Gastroesophageal sphincter (tissue), 4 donors: ENCODE results near the gene CLASRP. TPM values are rescaled to one million over a fixed set of nuclear protein-coding genes. Genes with fewer than 3 reads are reported as not detected.

Experiments used
- ATAC-seq: fragments of 150-250 bp; one replicate; pipeline ENCODE4 v1.9.1; 2016; ENCODE audit warnings: mild to moderate bottlenecking, moderate library complexity
- H3K27ac ChIP-seq, 4 donors: fragments of 200-600 bp; sonication (generic) in 3 of 4; 1 replicate in 3 of 4; 2 replicates in 1 of 4; pipeline ENCODE4 v1.5.1; 2016 to 2019
- H3K27me3 ChIP-seq: fragments of 200-600 bp; sonication (generic); one replicate; pipeline ENCODE4 v1.5.1; 2019
- H3K36me3 ChIP-seq, 2 donors: fragments of 200-600 bp; sonication (generic); one replicate each; pipeline ENCODE4 v1.5.1; 2019; ENCODE audit warnings: control low read depth in 1 of 2
- H3K4me1 ChIP-seq, 3 donors: fragments of 200-600 bp; sonication (generic); 1 replicate in 2 of 3; 2 replicates in 1 of 3; pipeline ENCODE4 v1.5.1; 2016 to 2019; ENCODE audit warnings: control low read depth in 2 of 3
- H3K4me3 ChIP-seq, 2 donors: fragments of 200-600 bp; sonication (generic); one replicate each; pipeline ENCODE4 v1.5.1; 2019; ENCODE audit warnings: mild to moderate bottlenecking in 1 of 2, moderate library complexity in 1 of 2
- H3K9me3 ChIP-seq, 3 donors: fragments of 200-600 bp; sonication (generic); one replicate each; pipeline ENCODE4 v1.5.1; 2017 to 2019; ENCODE audit warnings: control low read depth in 2 of 3
- EP300 ChIP-seq: sonication (generic); formaldehyde crosslinking; IDR thresholded peaks from one replicate; pipeline ENCODE4 v1.6.1; 2017; ENCODE audit warnings: antibody characterized with exemption, mild to moderate bottlenecking
- POLR2A ChIP-seq, 2 donors: fragments of 450-650 bp; IDR thresholded peaks; one replicate each; pipeline ENCODE4 v1.6.1; 2017; ENCODE audit warnings: antibody characterized with exemption in 2 of 2, mild to moderate bottlenecking in 2 of 2, moderate library complexity in 1 of 2
- POLR2AphosphoS5 ChIP-seq: sonication (generic); formaldehyde crosslinking; IDR thresholded peaks from one replicate; pipeline ENCODE4 v1.6.1; 2017; ENCODE audit warnings: antibody characterized with exemption
- WGBS, 2 donors: methylation state at CpG; one replicate each; pipeline ENCODE4 v1.1.5; 2018; ENCODE audit warnings: low coverage in 1 of 2; 5-methylcytosine and 5-hydroxymethylcytosine counted together
- total RNA-seq, 4 donors: library from RNA; depleted of rRNA; stranded (reverse); fragments of >200 nt; gene quantifications; one replicate each; pipeline ENCODE4 v1.1.0, GENCODE V29; 2016
- TF ChIP-seq, protein P1 (sequence below), 4 experiments: fragments of 200-600 bp in 2 of 4; fragments of 450-650 bp in 2 of 4; sonication (generic) in 1 of 4; IDR thresholded peaks; one replicate each; pipeline ENCODE4 v1.5.1; 2017 to 2019; ENCODE audit warnings: antibody characterized with exemption in 4 of 4, mild to moderate bottlenecking in 2 of 4, moderate library complexity in 2 of 4

CLASRP gene
- total RNA-seq, 4 donors from 2014 or later, result 33.6 to 82.5 (median 54.7) TPM

DNA sequence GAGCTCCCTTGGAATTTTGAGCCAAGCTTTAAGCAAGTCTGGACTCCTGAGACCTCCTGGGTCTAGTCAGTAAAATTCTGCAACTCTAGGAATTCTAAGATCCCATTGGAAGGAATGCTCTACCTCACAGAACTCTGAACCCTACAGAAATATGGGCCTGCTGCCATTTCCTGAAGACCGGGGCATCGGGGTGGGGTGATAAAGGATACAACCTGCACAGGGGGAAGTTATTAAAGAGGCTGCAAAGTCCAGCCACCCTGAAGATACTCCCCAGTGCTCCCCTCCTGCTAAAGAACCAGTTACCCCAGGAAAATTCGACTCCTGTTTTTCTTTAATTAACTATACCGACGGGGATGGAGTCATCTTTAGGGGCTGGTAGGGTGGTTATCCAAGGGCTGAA lies 51.8 kb downstream of the CLASRP start:
- H3K36me3 ChIP-seq, result peaks cover 0 to 35% of the 10 kb centered on the region in 2 donors
- H3K9me3 ChIP-seq, result no peaks in the 10 kb centered on the region
- TF ChIP-seq EP300, result no peak
- no peak for TF ChIP-seq POLR2AphosphoS5
- TF ChIP-seq, protein P1, sequence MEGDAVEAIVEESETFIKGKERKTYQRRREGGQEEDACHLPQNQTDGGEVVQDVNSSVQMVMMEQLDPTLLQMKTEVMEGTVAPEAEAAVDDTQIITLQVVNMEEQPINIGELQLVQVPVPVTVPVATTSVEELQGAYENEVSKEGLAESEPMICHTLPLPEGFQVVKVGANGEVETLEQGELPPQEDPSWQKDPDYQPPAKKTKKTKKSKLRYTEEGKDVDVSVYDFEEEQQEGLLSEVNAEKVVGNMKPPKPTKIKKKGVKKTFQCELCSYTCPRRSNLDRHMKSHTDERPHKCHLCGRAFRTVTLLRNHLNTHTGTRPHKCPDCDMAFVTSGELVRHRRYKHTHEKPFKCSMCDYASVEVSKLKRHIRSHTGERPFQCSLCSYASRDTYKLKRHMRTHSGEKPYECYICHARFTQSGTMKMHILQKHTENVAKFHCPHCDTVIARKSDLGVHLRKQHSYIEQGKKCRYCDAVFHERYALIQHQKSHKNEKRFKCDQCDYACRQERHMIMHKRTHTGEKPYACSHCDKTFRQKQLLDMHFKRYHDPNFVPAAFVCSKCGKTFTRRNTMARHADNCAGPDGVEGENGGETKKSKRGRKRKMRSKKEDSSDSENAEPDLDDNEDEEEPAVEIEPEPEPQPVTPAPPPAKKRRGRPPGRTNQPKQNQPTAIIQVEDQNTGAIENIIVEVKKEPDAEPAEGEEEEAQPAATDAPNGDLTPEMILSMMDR (IDR thresholded peaks at IDR 0.05), result no peak
- TF ChIP-seq POLR2A (IDR thresholded peaks at IDR 0.05), result no peak
- H3K4me1 ChIP-seq, result peaks cover 0 to 46% (median 22%) of the 10 kb centered on the region in 3 donors
- ATAC-seq, result no peak
- H3K4me3 ChIP-seq, result peak overlapping the region; percentile 26 to 78
- H3K27ac ChIP-seq, result peak overlapping the region in 3 of 4 donors; percentile 86 to 90 (median 87)
- WGBS, 2 donors, result 32 to 58% methylated on average over 3 to 4 of the region's 5 CpGs
- no peaks in the 10 kb centered on the region for H3K27me3 ChIP-seq

DNA sequence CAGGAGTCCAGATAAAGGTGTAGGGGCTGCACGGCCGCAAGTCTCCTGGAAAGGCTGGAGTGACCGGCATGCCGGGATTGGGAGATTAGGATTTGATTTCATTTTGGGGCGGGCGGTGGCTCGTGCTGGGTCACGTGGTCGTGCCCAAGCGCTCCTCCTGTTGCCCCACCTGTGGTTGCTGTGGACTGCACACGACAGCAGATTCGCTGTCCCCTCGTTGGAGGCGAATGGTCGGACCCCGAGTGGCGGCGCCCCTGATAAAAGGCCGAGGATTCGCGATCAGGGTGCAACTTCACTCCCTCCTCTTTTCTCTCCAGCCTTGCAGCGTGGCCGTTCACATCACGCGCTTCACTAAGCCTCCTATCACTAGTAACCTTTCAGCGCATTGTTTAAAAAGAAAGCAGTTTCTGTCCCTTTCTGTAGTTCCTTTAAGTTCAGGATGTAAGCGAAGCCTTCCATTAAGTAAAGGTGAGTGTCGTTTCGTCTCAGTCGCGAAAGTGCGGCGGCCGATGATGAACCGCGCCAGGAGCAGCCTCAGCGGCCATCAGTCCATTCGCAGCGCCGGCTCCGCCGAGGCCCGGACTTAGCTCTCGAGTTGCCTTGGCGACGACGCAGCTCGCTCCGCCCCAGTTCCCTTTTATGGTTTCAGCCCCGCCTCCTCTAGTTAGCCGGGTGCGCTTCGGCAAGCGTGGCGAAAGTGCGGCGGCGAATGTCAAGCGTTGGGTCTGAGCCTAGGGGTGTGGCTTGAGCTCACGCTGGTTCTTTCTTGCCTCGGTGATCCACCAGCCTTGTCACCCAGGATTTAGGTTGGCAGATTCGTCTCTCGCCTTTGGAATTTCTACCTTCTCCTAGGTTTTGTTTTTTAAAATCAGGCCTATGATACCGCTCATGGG lies 52.4 kb downstream of the CLASRP start:
- ATAC-seq, result peak; percentile 93
- Histone ChIP-seq H3K36me3 (peaks cover 0 to 31% of the 10 kb centered on the region in 2 donors), H3K4me3 (peak overlapping the region; percentile 78 to 81), H3K4me1 (peaks cover 0 to 53% (median 22%) of the 10 kb centered on the region in 3 donors), H3K27me3 (no peaks in the 10 kb centered on the region), H3K27ac (peak overlapping the region; percentile 25 to 90 (median 86)), H3K9me3 (no peaks in the 10 kb centered on the region)
- TF ChIP-seq EP300 (no peak), POLR2AphosphoS5 (peak; percentile 80), POLR2A (IDR thresholded peaks at IDR 0.05) (no peak)
- TF ChIP-seq, protein P1 (IDR thresholded peaks at IDR 0.05), result peak in 1 of 4 experiments; percentile 6
- WGBS, 2 donors, result 0 to 1% methylated on average over 5 to 30 of the region's 64 CpGs

DNA sequence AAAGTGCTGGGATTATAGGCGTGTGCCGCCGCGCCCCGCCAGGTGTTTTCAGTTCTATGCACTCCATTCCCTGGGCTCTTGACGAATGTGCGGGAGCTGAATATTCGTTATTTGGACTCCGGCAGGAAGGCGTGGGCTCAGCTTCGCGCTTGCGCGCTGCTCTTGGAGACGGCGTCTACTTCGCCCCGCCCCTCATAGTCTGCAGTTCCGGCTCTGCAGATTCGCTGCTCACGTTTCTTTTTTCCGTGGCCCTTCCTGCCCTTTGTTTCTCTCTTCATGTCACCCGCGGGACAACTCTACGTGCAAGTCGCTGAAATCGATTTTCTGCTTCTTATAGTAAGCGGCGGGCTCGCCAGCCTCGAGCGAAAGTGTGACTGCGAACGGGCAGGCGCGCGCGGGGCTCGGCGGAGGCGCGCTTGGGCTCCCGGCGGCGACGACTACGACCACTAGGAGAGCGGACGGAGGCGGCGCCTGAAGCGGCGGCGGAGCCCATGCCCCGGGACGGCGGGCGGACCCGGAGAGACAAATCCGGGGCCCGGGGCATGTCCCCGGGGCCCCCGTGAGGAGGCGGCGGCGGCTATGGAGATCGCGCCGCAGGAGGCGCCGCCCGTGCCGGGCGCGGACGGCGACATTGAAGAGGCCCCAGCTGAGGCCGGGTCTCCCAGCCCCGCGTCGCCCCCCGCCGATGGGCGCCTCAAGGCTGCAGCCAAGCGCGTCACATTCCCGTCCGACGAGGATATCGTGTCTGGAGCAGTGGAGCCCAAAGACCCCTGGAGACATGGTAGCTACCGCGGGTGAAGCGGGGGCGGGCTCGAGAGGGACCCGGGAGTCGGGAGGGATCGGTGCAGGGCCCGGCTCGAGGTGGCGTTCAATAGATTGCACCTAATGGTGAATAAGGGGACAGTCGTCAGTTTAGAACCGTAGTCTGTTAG lies 54.2 kb downstream of the CLASRP start, which contains the start of gene PPP1R37:
PPP1R37 (plus strand) TSS at position 433 of the 932 bp plus-strand sequence; CDS start at position 580, 147 bp downstream.
- peaks cover 0 to 70% (median 28%) of the 10 kb centered on the region in 3 donors for H3K4me1 ChIP-seq

DNA sequence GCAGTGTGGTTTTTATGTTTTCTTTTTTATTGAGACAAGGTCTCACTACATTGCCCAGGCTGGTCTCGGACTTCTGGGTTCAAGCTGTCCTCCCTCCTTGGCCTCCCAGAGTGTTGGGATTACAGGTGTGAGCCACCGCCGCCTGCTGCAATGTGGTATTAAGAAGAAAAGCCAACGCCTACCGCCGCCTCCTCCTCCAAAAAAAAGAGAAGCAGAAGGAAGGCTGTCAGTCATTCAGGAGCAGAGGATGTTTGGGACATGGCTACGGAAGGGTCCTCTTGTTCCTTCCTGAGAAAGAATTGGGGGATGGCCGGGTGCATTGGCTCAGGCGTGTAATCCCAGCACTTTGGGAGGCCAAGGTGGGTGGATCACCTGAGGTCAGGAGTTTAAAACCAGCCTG lies 55.3 kb downstream of the CLASRP start:
- H3K9me3 ChIP-seq, result no peaks in the 10 kb centered on the region
- peaks cover 0 to 81% (median 36%) of the 10 kb centered on the region in 3 donors for H3K4me1 ChIP-seq
- no peak for TF ChIP-seq POLR2AphosphoS5
- TF ChIP-seq, protein P1 (IDR thresholded peaks at IDR 0.05), result no peak
- TF ChIP-seq EP300, result no peak
- TF ChIP-seq POLR2A (IDR thresholded peaks at IDR 0.05), result no peak
- peak overlapping the region; percentile 78 to 81 for H3K4me3 ChIP-seq
- ATAC-seq, result no peak
- 68% methylated on average over 3 of the region's 9 CpGs; no CpG with 5 or more reads in 1 of the 2 donors for WGBS, 2 donors
- H3K27ac ChIP-seq, result no peak overlapping the region
- no peaks in the 10 kb centered on the region for H3K27me3 ChIP-seq
- H3K36me3 ChIP-seq, result peaks cover 0 to 14% of the 10 kb centered on the region in 2 donors

More for the DNA sequence above, 54.2 kb downstream of the CLASRP start, which contains the start of gene PPP1R37:
- no peaks in the 10 kb centered on the region for H3K9me3 ChIP-seq
- 0 to 2% methylated on average over 22 to 29 of the region's 103 CpGs for WGBS, 2 donors
- peak within 1 kb of the TSS; percentile 78 to 81 for H3K4me3 ChIP-seq
- H3K27ac ChIP-seq, result peak within 1 kb of the TSS; percentile 25 to 90 (median 86)
- TF ChIP-seq, protein P1 (IDR thresholded peaks at IDR 0.05), result peak in 3 of 4 experiments; percentile 52 to 59 (median 54)
- TF ChIP-seq EP300 (no peak), POLR2AphosphoS5 (peak; percentile 32), POLR2A (IDR thresholded peaks at IDR 0.05) (peak; percentile 35 to 47)
- H3K36me3 ChIP-seq, result peaks cover 0 to 23% of the 10 kb centered on the region in 2 donors
- no peaks in the 10 kb centered on the region for H3K27me3 ChIP-seq
- peak; percentile 89 for ATAC-seq
